Mammary epithelial cell (primary cell): ENCODE measurements around the gene GLRX2.

Experiments
- CTCF ChIP-seq, 2 donors: IDR thresholded peaks in 1 of 2; conservative IDR thresholded peaks in 1 of 2; 2 replicates each; pipeline ENCODE4 v1.5.1; 2011 to 2012; ENCODE audit warnings: inconsistent platforms in 2 of 2, low read length in 2 of 2, mild to moderate bottlenecking in 2 of 2, control low read depth in 1 of 2, low read depth in 1 of 2; ENCODE audit not compliant: insufficient read depth in 1 of 2; ENCODE audit errors: extremely low read depth in 1 of 2
- EZH2 ChIP-seq: IDR thresholded peaks from 2 replicates; pipeline ENCODE4 v1.6.1; 2012; ENCODE audit warnings: low read length, inconsistent platforms, borderline replicate concordance

DNA sequence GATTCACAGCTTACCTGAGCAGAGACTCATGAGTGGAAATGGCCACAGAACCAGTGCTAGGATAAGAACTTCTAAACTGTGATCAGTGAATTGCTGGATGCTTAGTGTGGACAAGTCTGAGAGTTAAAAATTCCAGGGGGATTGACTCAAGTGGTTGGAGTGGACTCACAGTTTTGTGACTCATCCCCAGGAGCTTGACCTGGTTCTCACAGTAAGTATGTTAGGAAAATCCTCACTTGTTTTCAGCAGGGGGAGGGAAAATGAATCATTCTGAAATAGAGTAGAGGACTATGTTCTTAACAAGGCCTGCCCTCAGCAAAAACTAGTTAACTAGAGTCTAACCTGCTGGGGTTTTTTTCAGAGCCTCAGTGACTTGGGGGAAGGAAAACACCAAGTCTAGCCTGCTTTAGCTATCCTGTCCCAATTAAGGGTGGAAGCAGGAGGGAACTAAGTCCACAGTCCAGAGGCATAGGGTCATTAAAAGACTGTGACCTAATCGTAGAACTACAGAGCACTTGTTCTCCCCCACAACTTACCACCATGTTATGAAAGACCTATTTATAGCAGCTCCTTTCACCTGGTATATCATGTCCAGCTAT is 10.5 kb upstream of the GLRX2 start:
- no peak for TF ChIP-seq CTCF (conservative IDR thresholded peaks at IDR 0.05 in 1 of 2, IDR thresholded peaks at IDR 0.05 in 1 of 2; ENCODE audit: extremely low read depth in 1 of 2, insufficient read depth in 1 of 2, low read depth in 1 of 2, low read length in 2 of 2)
- no peak for TF ChIP-seq EZH2
